Stimulated activated CD8-positive, alpha-beta memory T cell treated with anti-CD3 and anti-CD28 coated beads, Interleukin-2, amount 100 ng/mL, for 1 hour (primary cell): Measurements from ENCODE around the gene B4GALT7.
A peak's percentile ranks its signal among the peaks of the same experiment; 100 is the strongest.

Experiments
- DNase-seq, 2 donors: peaks; one replicate each; pipeline ENCODE4 v3.0.0-alpha.2; 2020; ENCODE audit warnings: low read depth in 2 of 2

The B4GALT7 gene

GRCh38 chr5:177593511-177593910 lies 6.4 kb upstream of the B4GALT7 start:
- no peak for DNase-seq

GRCh38 chr5:177594071-177594470 lies 5.9 kb upstream of the B4GALT7 start:
- DNase-seq, result no peak

GRCh38 chr5:177595026-177595585 lies 4.8 kb upstream of the B4GALT7 start:
- DNase-seq, result no peak

GRCh38 chr5:177595991-177596774 lies 3.7 kb upstream of the B4GALT7 start:
- DNase-seq, result no peak

GRCh38 chr5:177596775-177597238 lies 3.1 kb upstream of the B4GALT7 start:
- no peak for DNase-seq

- no peak for DNase-seq
Observed at GRCh38 chr5:177598477-177598876, 1.5 kb upstream of the B4GALT7 start.

GRCh38 chr5:177600508-177601018 lies 631 bp downstream of the B4GALT7 start:
- no peak for DNase-seq

- no peak for DNase-seq
Observed at GRCh38 chr5:177601126-177601525, 1.2 kb downstream of the B4GALT7 start.

GRCh38 chr5:177601577-177602457 lies 1.9 kb downstream of the B4GALT7 start:
- no peak for DNase-seq

GRCh38 chr5:177602458-177602830 lies 2.5 kb downstream of the B4GALT7 start:
- no peak for DNase-seq

- DNase-seq, result no peak
Observed at GRCh38 chr5:177603631-177604030, 3.7 kb downstream of the B4GALT7 start.

- no peak for DNase-seq
Observed at GRCh38 chr5:177604116-177604521, 4.2 kb downstream of the B4GALT7 start.

GRCh38 chr5:177604656-177605055 lies 4.7 kb downstream of the B4GALT7 start:
- no peak for DNase-seq

- no peak for DNase-seq
Observed at GRCh38 chr5:177605078-177605477, 5.1 kb downstream of the B4GALT7 start.

- DNase-seq, result no peak
Observed at GRCh38 chr5:177605667-177606066, 5.7 kb downstream of the B4GALT7 start.

- no peak for DNase-seq
Observed at GRCh38 chr5:177606071-177607051, 6.4 kb downstream of the B4GALT7 start.

GRCh38 chr5:177607115-177607451 lies 7.2 kb downstream of the B4GALT7 start:
- no peak for DNase-seq

GRCh38 chr5:177607452-177608192 lies 7.7 kb downstream of the B4GALT7 start:
- DNase-seq, result peak in 1 of 2 donors; percentile 30

GRCh38 chr5:177608243-177609075 lies 8.5 kb downstream of the B4GALT7 start:
- no peak for DNase-seq
